ENCODE data around the gene RFXANK. TPM values are rescaled to one million over a fixed set of nuclear protein-coding genes. Genes with fewer than 3 reads are reported as not detected.
"Not testable (repeated sequence)": the region's sequence is repeated elsewhere in the genome, so short reads cannot be mapped to it uniquely, and the experiment has no call there.

RFXANK gene
- total RNA-seq, 1 experiment from 2014 or later = 111 TPM

GRCh38 chr19:19170053-19170872, 21.8 kb upstream of the RFXANK start, which contains the start of gene MEF2B:
MEF2B (minus strand) TSS chr19:19170263; CDS start chr19:19150735, 19,528 bp downstream.
- no peak for DNase-seq (ENCODE audit: low spot score)

GRCh38 chr19:19170873-19171672, 21.0 kb upstream of the RFXANK start:
- no peak for DNase-seq (ENCODE audit: low spot score)

- peak; percentile 77 for DNase-seq (ENCODE audit: low spot score)
Observed at GRCh38 chr19:19171821-19172532, 20.1 kb upstream of the RFXANK start.

DNA sequence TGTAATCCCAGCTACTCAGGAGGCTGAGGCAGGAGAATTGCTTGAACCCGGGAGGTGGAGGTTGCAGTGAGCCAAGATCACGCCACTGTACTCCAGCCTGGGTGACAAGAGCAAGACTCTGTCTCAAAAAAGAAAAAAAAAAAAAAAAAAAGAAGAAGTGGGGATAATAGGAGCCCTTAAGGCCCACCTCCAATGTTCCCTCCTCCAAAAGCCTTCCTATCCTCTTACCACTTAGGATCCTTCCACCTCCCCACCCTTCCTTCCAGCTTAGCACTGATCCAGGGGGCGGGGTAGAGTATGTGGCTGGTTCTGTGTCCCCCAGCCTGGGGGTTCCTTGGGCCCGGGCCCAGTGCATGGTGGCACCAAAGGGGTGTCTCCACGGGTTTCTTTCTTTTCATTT, 18.8 kb upstream of the RFXANK start:
- not testable (repeated sequence) for DNase-seq (ENCODE audit: low spot score)

GRCh38 chr19:19176950-19177349, 15.1 kb upstream of the RFXANK start:
- DNase-seq (ENCODE audit: low spot score) = no peak

DNA sequence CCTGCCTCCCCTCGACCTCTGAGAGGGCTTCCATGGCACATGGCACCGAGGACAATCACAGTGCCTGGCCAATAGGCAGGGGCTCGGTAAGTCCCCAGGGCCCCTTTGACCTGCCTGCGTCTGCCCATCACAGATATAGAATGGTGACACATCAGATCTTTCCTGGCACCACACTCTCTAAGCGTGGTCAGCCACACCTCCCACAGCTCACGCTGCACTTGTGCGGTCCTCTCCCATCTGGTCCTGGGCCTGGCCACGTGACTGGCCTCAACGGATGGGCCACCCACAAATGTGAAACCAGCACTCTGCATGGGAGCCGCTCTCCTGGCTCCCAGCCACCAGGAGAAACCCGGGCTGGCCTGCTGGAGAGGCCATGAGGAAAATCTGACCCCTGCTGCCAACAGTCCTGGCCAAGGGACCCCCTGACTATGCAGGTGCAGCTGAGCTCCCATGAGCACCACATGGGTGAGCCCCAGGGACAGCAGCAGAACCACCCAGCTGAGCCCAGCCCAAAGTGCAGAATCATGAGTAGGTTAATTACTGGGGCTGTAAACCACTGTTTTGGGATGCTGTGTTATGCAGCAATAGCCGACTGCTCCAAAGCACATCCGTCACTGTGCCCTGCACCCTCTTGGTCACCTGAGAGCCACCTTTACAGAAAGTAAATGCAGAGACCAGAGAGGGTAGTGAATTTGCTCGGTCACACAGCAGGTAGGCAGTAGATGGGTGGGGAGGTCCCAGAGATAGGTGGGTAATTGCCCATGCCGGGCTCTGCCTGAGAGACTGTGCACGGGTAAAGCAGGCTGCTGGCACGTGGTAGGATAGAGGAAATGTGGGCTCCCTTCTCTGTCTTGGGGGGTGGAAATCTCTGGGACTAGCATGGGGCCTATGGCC, 12.3 kb upstream of the RFXANK start:
- DNase-seq (ENCODE audit: low spot score) = peak; percentile 53

GRCh38 chr19:19181488-19181998, 10.5 kb upstream of the RFXANK start:
- no peak for DNase-seq (ENCODE audit: low spot score)

DNA sequence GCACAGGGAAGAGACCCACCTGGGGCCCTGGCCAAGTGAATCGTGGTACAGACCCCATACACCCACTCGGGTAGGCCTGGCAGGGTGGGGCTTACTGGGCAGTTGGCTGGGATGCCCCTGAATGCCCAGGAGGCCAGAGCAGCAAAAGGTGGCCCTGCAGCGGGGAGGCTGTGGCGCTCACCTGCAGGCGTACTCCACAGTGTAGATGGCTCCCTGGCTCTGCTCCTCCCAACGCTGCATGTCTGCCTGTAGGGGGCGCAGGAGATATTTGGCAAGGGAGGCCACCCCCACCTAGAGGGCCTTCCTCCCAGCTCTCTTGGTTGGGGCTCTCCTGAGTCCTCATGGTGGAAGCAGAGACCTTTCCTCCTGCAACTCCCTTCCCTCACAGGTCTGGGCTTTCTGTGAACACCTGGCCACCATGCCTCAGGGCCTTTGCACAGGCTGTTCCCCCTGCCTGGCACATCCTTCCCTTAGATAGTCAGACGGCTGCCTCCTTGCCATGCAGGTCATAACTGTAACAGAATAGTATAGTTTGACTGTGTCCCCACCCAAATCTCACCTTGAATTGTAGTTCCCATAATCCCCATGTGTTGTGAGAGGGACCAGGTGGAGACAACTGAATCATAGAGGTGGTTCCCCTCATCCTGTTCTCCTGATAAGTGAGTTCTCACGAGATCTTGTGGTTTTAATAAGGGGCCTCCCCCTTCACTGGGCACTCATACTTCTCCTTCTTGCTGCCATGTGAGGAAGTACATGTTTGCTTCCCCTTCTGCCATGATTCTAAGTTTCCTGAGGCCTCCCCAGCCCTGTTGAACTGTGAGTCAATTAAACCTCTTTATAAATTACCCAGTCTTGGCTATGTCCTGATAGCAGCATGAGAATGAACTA, 6.0 kb upstream of the RFXANK start:
- DNase-seq (ENCODE audit: low spot score) = peak; percentile 53

GRCh38 chr19:19186742-19187141, 5.3 kb upstream of the RFXANK start:
- no peak for DNase-seq (ENCODE audit: low spot score)

- DNase-seq (ENCODE audit: low spot score) = no peak
Observed at GRCh38 chr19:19191768-19192077, 335 bp upstream of the RFXANK start.

DNA sequence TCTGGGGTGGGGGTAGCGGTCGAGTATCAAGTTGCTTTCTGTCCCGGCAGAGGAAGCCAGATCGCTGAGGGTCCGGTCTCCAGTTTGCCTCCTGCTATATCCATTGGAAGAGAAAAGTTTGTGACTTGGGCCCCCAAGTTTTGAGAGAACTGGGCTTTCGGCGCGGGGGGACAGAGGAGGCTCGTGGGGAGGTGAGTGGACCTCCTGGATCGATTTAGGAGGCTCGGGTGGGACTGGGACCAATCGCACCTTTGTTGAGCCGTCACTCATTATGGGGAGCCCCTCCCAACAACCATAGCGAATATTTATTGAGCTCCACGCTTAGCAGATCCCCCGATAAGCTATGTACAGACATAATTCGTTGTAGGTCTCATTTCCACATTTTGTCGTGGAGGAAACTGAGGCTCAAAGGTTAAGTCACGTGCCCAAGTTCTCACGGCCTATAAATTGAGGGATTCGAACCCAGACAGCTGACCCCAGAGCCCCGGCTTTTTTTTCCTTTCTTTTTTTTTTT, 909 bp downstream of the RFXANK start:
- DNase-seq (ENCODE audit: low spot score) = no peak

DNA sequence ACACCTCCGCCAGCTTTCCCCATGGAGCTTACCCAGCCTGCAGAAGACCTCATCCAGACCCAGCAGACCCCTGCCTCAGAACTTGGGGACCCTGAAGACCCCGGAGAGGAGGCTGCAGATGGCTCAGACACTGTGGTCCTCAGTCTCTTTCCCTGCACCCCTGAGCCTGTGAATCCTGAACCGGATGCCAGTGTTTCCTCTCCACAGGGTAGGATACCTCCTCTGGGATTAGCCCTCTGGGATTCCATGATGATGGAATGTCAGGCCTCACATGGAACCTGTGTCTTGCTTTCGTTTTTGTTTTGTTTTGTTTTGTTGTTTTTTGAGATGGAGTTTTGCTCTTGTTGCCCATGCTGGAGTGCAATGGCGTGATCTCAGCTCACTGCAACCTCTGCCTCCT, 1.9 kb downstream of the RFXANK start:
- DNase-seq (ENCODE audit: low spot score) = no peak

DNA sequence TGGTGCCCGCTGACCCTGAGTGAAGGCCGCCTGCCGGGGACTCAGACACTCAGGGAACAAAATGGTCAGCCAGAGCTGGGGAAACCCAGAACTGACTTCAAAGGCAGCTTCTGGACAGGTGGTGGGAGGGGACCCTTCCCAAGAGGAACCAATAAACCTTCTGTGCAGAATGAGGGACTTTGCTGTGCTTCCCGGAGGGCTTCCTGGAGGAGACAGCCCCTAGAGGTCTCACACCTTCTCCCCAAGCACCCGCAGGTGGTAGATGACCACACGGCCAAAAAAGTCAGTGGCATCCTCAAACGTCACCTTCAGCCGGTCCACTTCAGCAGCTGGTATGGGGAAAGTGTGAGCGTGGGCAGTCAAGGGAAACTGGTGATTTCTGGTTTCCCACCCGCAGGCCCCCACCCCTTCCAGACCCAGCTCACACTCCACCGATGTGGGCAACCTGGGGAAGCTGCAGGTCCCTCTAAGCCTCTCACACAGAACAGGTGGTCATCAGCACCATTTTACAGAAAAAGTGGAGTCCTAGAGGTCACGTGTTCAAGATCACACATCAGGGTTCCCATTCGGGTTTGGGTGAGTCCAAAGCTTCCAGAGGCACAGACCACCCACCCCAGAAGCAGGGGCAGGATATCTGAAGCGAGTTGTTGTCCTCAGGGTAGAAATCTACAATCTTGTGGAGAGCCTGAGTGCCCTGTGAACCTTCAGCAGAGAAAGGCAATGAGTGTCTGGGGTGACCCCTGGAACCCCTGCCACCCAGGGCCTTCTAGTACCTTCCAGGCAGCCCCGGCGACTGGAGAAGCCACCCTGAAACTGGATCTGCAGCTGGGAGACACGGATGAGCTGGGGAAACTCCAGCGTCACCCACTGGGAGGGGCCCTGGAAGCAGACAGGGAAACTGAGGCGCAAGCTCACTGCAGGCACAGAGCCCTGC, 9.9 kb downstream of the RFXANK start:
- DNase-seq (ENCODE audit: low spot score) = no peak

- DNase-seq (ENCODE audit: low spot score) = no peak
Observed at GRCh38 chr19:19202707-19203011, 10.6 kb downstream of the RFXANK start.

GRCh38 chr19:19203012-19203856, 11.2 kb downstream of the RFXANK start, which contains the start of gene NR2C2AP:
NR2C2AP (minus strand) TSS chr19:19203414; CDS start chr19:19203060, 354 bp downstream.
- peak; percentile 90 for DNase-seq (ENCODE audit: low spot score)

GRCh38 chr19:19204181-19204580, 12.1 kb downstream of the RFXANK start:
- no peak for DNase-seq (ENCODE audit: low spot score)

Data from H4 (cell line).